ENCODE measurements around the gene NKAP.
"Not testable (repeated sequence)": the region's sequence is repeated elsewhere in the genome, so short reads cannot be mapped to it uniquely, and the experiment has no call there.

DNA sequence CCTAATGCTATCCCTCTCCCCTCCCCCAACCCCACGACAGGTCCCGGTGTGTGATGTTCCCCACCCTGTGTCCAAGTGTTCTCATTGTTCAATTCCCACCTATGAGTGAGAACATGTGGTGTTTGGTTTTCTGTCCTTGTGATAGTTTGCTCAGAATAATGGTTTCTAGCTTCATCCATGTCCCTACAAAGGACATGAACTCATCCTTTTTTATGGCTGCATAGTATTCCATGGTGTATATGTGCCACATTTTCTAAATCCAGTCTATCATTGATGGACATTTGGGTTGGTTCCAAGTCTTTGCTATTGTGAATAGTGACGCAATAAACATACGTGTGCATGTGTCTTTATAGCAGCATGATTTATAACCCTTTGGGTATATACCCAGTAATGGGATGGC, 33.6 kb upstream of the NKAP start:
- not testable (repeated sequence) for TF ChIP-seq POLR2A (IDR thresholded peaks at IDR 0.05)
- TF ChIP-seq, protein P1, sequence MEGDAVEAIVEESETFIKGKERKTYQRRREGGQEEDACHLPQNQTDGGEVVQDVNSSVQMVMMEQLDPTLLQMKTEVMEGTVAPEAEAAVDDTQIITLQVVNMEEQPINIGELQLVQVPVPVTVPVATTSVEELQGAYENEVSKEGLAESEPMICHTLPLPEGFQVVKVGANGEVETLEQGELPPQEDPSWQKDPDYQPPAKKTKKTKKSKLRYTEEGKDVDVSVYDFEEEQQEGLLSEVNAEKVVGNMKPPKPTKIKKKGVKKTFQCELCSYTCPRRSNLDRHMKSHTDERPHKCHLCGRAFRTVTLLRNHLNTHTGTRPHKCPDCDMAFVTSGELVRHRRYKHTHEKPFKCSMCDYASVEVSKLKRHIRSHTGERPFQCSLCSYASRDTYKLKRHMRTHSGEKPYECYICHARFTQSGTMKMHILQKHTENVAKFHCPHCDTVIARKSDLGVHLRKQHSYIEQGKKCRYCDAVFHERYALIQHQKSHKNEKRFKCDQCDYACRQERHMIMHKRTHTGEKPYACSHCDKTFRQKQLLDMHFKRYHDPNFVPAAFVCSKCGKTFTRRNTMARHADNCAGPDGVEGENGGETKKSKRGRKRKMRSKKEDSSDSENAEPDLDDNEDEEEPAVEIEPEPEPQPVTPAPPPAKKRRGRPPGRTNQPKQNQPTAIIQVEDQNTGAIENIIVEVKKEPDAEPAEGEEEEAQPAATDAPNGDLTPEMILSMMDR (IDR thresholded peaks at IDR 0.05), result not testable (repeated sequence)
